A673 (cell line): ENCODE measurements around the gene DCLK2. TPM values are rescaled to one million over a fixed set of nuclear protein-coding genes. Genes with fewer than 3 reads are reported as not detected.

ENCODE experiments used
- BruUV-seq: library from RNA; stranded (reverse); fragments of 400-500 nt; replicated peaks from 2 replicates; lab custom pipeline; 2021; lab: Mats Ljungman, UMichigan
- CTCF ChIA-PET: fragments of 300-600 bp; sonication (Branson Sonifier 250); formaldehyde crosslinking; loops from one replicate; lab custom pipeline; 2022; ENCODE audit warnings: antibody characterized with exemption; lab: Charles Lee
- POLR2A ChIA-PET: fragments of 300-600 bp; sonication (Branson Sonifier 250); formaldehyde crosslinking; loops from one replicate; lab custom pipeline; 2022; ENCODE audit warnings: antibody characterized with exemption; ENCODE audit not compliant: low non-redundant PET; lab: Charles Lee
- DNase-seq: peaks from one replicate; pipeline ENCODE4 v3.0.0-alpha.2; 2015; ENCODE audit warnings: low spot score
- H3K27ac ChIP-seq: fragments of 200-600 bp; sonication (generic); 2 replicates; pipeline ENCODE4 v1.5.1; 2016; ENCODE audit warnings: mixed run types, low read depth, mild to moderate bottlenecking, mixed read lengths, antibody characterized with exemption, low read length; ENCODE audit not compliant: poor library complexity, severe bottlenecking
- H3K27me3 ChIP-seq: fragments of 200-600 bp; sonication (generic); replicated peaks from 2 replicates; pipeline ENCODE4 v1.6.1; 2017; ENCODE audit warnings: mixed run types, low read depth, mild to moderate bottlenecking, mixed read lengths, antibody characterized with exemption, low read length; ENCODE audit not compliant: insufficient read depth, poor library complexity
- H3K36me3 ChIP-seq: fragments of 200-600 bp; sonication (generic); 2 replicates; pipeline ENCODE4 v1.6.1; 2016; ENCODE audit warnings: mixed run types, mild to moderate bottlenecking, mixed read lengths, antibody characterized with exemption, low read length; ENCODE audit not compliant: insufficient read depth, poor library complexity, severe bottlenecking
- H3K4me1 ChIP-seq: fragments of 200-600 bp; sonication (generic); 2 replicates; pipeline ENCODE4 v1.6.1; 2017; ENCODE audit warnings: mixed run types, mild to moderate bottlenecking, mixed read lengths, antibody characterized with exemption, low read length; ENCODE audit not compliant: insufficient read depth, poor library complexity, severe bottlenecking
- H3K4me3 ChIP-seq: fragments of 200-600 bp; sonication (generic); 2 replicates; pipeline ENCODE4 v1.5.1; 2016; ENCODE audit warnings: low read depth, mixed run types, mild to moderate bottlenecking, mixed read lengths, low read length; ENCODE audit not compliant: poor library complexity, severe bottlenecking
- H3K9me3 ChIP-seq: fragments of 200-600 bp; sonication (generic); 2 replicates; pipeline ENCODE4 v1.6.1; 2016; ENCODE audit warnings: mixed run types, low read depth, mild to moderate bottlenecking, mixed read lengths, antibody characterized with exemption, low read length; ENCODE audit not compliant: poor library complexity, severe bottlenecking
- CTCF ChIP-seq: fragments of 300-800, 200-600 bp; sonication (generic); conservative IDR thresholded peaks from 2 replicates; pipeline ENCODE4 v1.5.1; 2017; ENCODE audit warnings: low read depth, mild to moderate bottlenecking, antibody characterized with exemption, low read length, moderate library complexity, mixed read lengths
- EZH2 ChIP-seq: fragments of 200-600 bp; sonication (generic); IDR thresholded peaks from 2 replicates; pipeline ENCODE4 v1.6.1; 2017; ENCODE audit warnings: borderline replicate concordance, low read depth, mild to moderate bottlenecking, mixed read lengths, antibody characterized with exemption, low read length; ENCODE audit not compliant: poor library complexity, severe bottlenecking
- intact Hi-C: fragments of 100-400 bp; cut with micrococcal nuclease; formaldehyde crosslinking; loops from one replicate; pipeline ENCODE4 v1.10.0; 2022; ENCODE audit not compliant: unreplicated experiment
- total RNA-seq: library from RNA; stranded (reverse); gene quantifications from 2 replicates; pipeline ENCODE4 v1.2.3, GENCODE V29; 2021

Gene DCLK2
- total RNA-seq, 1 experiment from 2014 or later: 4.9 TPM

GRCh38 chr4:150234246-150234645, 156.0 kb downstream of the DCLK2 start:
- Histone ChIP-seq H3K4me3 (no peak overlapping the region), H3K9me3 (no peaks in the 10 kb centered on the region), H3K4me1 (peaks cover 39% of the 10 kb centered on the region), H3K36me3 (no peaks in the 10 kb centered on the region), H3K27me3 (no peaks in the 10 kb centered on the region), H3K27ac (no peak overlapping the region)
- POLR2A ChIA-PET: no interaction called here
- intact Hi-C loops: no loop called here
- CTCF ChIA-PET: no interaction called here
- DNase-seq: no peak
- TF ChIP-seq EZH2 (no peak), CTCF (no peak)
- no TSS peak for BruUV-seq

GRCh38 chr4:150235317-150235716, 157.1 kb downstream of the DCLK2 start:
- ChIA-PET POLR2A (no interaction called here), CTCF (no interaction called here)
- Histone ChIP-seq H3K4me3 (no peak overlapping the region), H3K9me3 (no peaks in the 10 kb centered on the region), H3K27ac (no peak overlapping the region), H3K4me1 (peaks cover 28% of the 10 kb centered on the region), H3K27me3 (no peaks in the 10 kb centered on the region), H3K36me3 (no peaks in the 10 kb centered on the region)
- no TSS peak for BruUV-seq
- intact Hi-C loops: no loop called here
- no peak for DNase-seq
- TF ChIP-seq CTCF: no peak
- no peak for TF ChIP-seq EZH2

GRCh38 chr4:150235808-150236271, 157.6 kb downstream of the DCLK2 start:
- no peak overlapping the region for H3K4me3 ChIP-seq
- no peaks in the 10 kb centered on the region for H3K36me3 ChIP-seq
- DNase-seq: peak; percentile 36
- intact Hi-C loops: no loop called here
- no TSS peak for BruUV-seq
- no peak overlapping the region for H3K27ac ChIP-seq
- TF ChIP-seq EZH2: no peak
- no peak for TF ChIP-seq CTCF
- ChIA-PET POLR2A (no interaction called here), CTCF (no interaction called here)
- H3K9me3 ChIP-seq: no peaks in the 10 kb centered on the region
- peaks cover 23% of the 10 kb centered on the region for H3K4me1 ChIP-seq
- no peaks in the 10 kb centered on the region for H3K27me3 ChIP-seq
